Sigmoid colon (tissue), 7 donors: ENCODE data around the gene FBXO27. TPM values are rescaled to one million over a fixed set of nuclear protein-coding genes. Genes with fewer than 3 reads are reported as not detected.

Source experiments
- DNase-seq: peaks from one replicate; pipeline ENCODE4 v3.0.0-alpha.2; 2019
- H3K27ac ChIP-seq, 4 donors: fragments of 200-600 bp; sonication (generic); one replicate each; pipeline ENCODE4 v1.5.1; 2016 to 2019; ENCODE audit warnings: mild to moderate bottlenecking in 1 of 4
- H3K27me3 ChIP-seq, 3 donors: fragments of 200-600 bp; sonication (generic); one replicate each; pipeline ENCODE4 v1.5.1; 2019; ENCODE audit warnings: mild to moderate bottlenecking in 1 of 3
- H3K36me3 ChIP-seq, 4 donors: fragments of 200-600 bp; sonication (generic); one replicate each; pipeline ENCODE4 v1.5.1; 2016 to 2019
- H3K4me1 ChIP-seq, 4 donors: fragments of 200-600 bp; sonication (generic); one replicate each; pipeline ENCODE4 v1.5.1; 2017 to 2019
- H3K4me3 ChIP-seq, 4 donors: fragments of 200-600 bp; sonication (generic); one replicate each; pipeline ENCODE4 v1.5.1; 2017 to 2019; ENCODE audit warnings: mild to moderate bottlenecking in 2 of 4, moderate library complexity in 1 of 4
- H3K9me3 ChIP-seq, 4 donors: fragments of 200-600 bp in 3 of 4; sonication (generic) in 3 of 4; one replicate each; pipeline versions ENCODE4 v1.5.1 to v1.6.1; 2013 to 2019
- CTCF ChIP-seq, 4 experiments: fragments of 450-650 bp in 3 of 4; fragments of 200-600 bp in 1 of 4; IDR thresholded peaks; one replicate each; pipeline ENCODE4 v1.5.1; 2016 to 2019; ENCODE audit warnings: antibody characterized with exemption in 4 of 4, mild to moderate bottlenecking in 3 of 4, moderate library complexity in 2 of 4
- EP300 ChIP-seq, 4 donors: sonication (generic); formaldehyde crosslinking; IDR thresholded peaks; one replicate each; pipeline ENCODE4 v1.6.1; 2017; ENCODE audit warnings: antibody characterized with exemption in 4 of 4
- POLR2A ChIP-seq, 2 donors: fragments of 450-650 bp; IDR thresholded peaks; one replicate each; pipeline ENCODE4 v1.6.1; 2016; ENCODE audit warnings: antibody characterized with exemption in 2 of 2, mild to moderate bottlenecking in 2 of 2, moderate library complexity in 2 of 2
- POLR2AphosphoS5 ChIP-seq, 4 donors: sonication (generic); formaldehyde crosslinking; IDR thresholded peaks; one replicate each; pipeline ENCODE4 v1.6.1; 2017; ENCODE audit warnings: antibody characterized with exemption in 4 of 4
- WGBS, 2 donors: extraction: QIAGEN DNeasy Blood & Tissue Kit; methylation state at CpG; one replicate each; pipeline ENCODE4 v1.1.7; 2013; 5-methylcytosine and 5-hydroxymethylcytosine counted together
- intact Hi-C: fragments of 100-400 bp; cut with DNase I; formaldehyde crosslinking; loops from one replicate; pipeline ENCODE4 v1.15.1; 2023
- polyA plus RNA-seq, 3 donors: library from polyadenylated mRNA; stranded (reverse); fragments of 200-250 nt; gene quantifications; one replicate each; pipeline ENCODE4 v1.2.3, GENCODE V29; 2013
- total RNA-seq, 4 donors: library from RNA; depleted of rRNA; stranded (reverse); fragments of >200 nt; gene quantifications; one replicate each; pipeline ENCODE4 v1.1.0, GENCODE V29; 2016
- donor health status: healthy with polysubstance abuse.
- donor health status: Bipolar disorder and iron deficiency.
- donor health status: healthy.

The FBXO27 gene
- total RNA-seq, result 10 to 100 TPM in 1 of 4 donors, 1 to 10 TPM in 3; 3.0 to 17.7 (median 3.7) TPM
- 1 to 10 TPM in 2 of 3 donors, under 1 TPM in 1; 0.23 to 1.3 (median 1.2) TPM for polyA plus RNA-seq

GRCh38 chr19:39032063-39032918 is at the start of gene FBXO27:
Gene FBXO27 (minus strand): TSS chr19:39032549. CDS start chr19:39032227, 322 bp downstream.
- intact Hi-C loops, result loop anchor here (5.0 kb wide), 1 partner anchor 70 kb away; no protein-coding TSS in a partner anchor
- Histone ChIP-seq H3K4me1 (peaks cover 0 to 22% (median 16%) of the 10 kb centered on the region in 4 donors), H3K27ac (peak within 1 kb of the TSS; percentile 50 to 76 (median 67)), H3K27me3 (peaks cover 0 to 6% (median 0%) of the 10 kb centered on the region in 3 donors), H3K4me3 (peak within 1 kb of the TSS; percentile 59 to 81 (median 72)), H3K36me3 (peaks cover 0 to 9% (median 0%) of the 10 kb centered on the region in 4 donors), H3K9me3 (no peaks in the 10 kb centered on the region)
- DNase-seq, result peak; percentile 66
- WGBS, 2 donors, result 3 to 11% methylated on average over 66 of the region's 66 CpGs
- no peak for TF ChIP-seq POLR2A (IDR thresholded peaks at IDR 0.05)
- no peak for TF ChIP-seq CTCF (IDR thresholded peaks at IDR 0.05)
- TF ChIP-seq EP300 (IDR thresholded peaks at IDR 0.05), result no peak
- no peak for TF ChIP-seq POLR2AphosphoS5 (IDR thresholded peaks at IDR 0.05)

GRCh38 chr19:39080431-39080830 is 48.1 kb upstream of the FBXO27 start:
- Histone ChIP-seq H3K4me1 (peaks cover 0 to 13% (median 6%) of the 10 kb centered on the region in 4 donors), H3K36me3 (no peaks in the 10 kb centered on the region), H3K27me3 (peaks cover 11 to 60% (median 49%) of the 10 kb centered on the region in 3 donors), H3K9me3 (no peaks in the 10 kb centered on the region), H3K27ac (no peak overlapping the region), H3K4me3 (no peak overlapping the region)
- TF ChIP-seq POLR2AphosphoS5 (IDR thresholded peaks at IDR 0.05) (no peak), EP300 (IDR thresholded peaks at IDR 0.05) (no peak), CTCF (IDR thresholded peaks at IDR 0.05) (no peak), POLR2A (IDR thresholded peaks at IDR 0.05) (no peak)
- DNase-seq, result no peak
- 38 to 60% methylated on average over 3 of the region's 3 CpGs for WGBS, 2 donors
- intact Hi-C loops, result no loop called here

GRCh38 chr19:39078436-39079200 is 46.3 kb upstream of the FBXO27 start:
- Histone ChIP-seq H3K4me1 (peaks cover 0 to 6% (median 2%) of the 10 kb centered on the region in 4 donors), H3K9me3 (no peaks in the 10 kb centered on the region), H3K27ac (no peak overlapping the region), H3K36me3 (no peaks in the 10 kb centered on the region), H3K4me3 (no peak overlapping the region), H3K27me3 (peaks cover 0 to 46% (median 31%) of the 10 kb centered on the region in 3 donors)
- intact Hi-C loops, result no loop called here
- 39 to 74% methylated on average over 7 of the region's 7 CpGs for WGBS, 2 donors
- TF ChIP-seq POLR2A (IDR thresholded peaks at IDR 0.05) (no peak), CTCF (IDR thresholded peaks at IDR 0.05) (no peak), EP300 (IDR thresholded peaks at IDR 0.05) (no peak), POLR2AphosphoS5 (IDR thresholded peaks at IDR 0.05) (no peak)
- DNase-seq, result no peak

- TF ChIP-seq EP300 (IDR thresholded peaks at IDR 0.05), result no peak
- TF ChIP-seq POLR2A (IDR thresholded peaks at IDR 0.05), result no peak
- TF ChIP-seq CTCF (IDR thresholded peaks at IDR 0.05), result no peak
- TF ChIP-seq POLR2AphosphoS5 (IDR thresholded peaks at IDR 0.05), result no peak
- Histone ChIP-seq H3K36me3 (no peaks in the 10 kb centered on the region), H3K4me3 (no peak overlapping the region), H3K27ac (no peak overlapping the region), H3K9me3 (no peaks in the 10 kb centered on the region), H3K4me1 (no peaks in the 10 kb centered on the region), H3K27me3 (peaks cover 0 to 33% (median 22%) of the 10 kb centered on the region in 3 donors)
- intact Hi-C loops, result no loop called here
- 88 to 93% methylated on average over 11 of the region's 11 CpGs for WGBS, 2 donors
- DNase-seq, result no peak
Observed at GRCh38 chr19:39077323-39077722, 45.0 kb upstream of the FBXO27 start.
